ENCODE measurements around the gene HADH. TPM values are rescaled to one million over a fixed set of nuclear protein-coding genes. Genes with fewer than 3 reads are reported as not detected.
A peak's percentile ranks its signal among the peaks of the same experiment; 100 is the strongest.

The HADH gene
- total and polyA plus RNA-seq, 11 donors, result 60.6 to 382 (median 199) TPM

DNA sequence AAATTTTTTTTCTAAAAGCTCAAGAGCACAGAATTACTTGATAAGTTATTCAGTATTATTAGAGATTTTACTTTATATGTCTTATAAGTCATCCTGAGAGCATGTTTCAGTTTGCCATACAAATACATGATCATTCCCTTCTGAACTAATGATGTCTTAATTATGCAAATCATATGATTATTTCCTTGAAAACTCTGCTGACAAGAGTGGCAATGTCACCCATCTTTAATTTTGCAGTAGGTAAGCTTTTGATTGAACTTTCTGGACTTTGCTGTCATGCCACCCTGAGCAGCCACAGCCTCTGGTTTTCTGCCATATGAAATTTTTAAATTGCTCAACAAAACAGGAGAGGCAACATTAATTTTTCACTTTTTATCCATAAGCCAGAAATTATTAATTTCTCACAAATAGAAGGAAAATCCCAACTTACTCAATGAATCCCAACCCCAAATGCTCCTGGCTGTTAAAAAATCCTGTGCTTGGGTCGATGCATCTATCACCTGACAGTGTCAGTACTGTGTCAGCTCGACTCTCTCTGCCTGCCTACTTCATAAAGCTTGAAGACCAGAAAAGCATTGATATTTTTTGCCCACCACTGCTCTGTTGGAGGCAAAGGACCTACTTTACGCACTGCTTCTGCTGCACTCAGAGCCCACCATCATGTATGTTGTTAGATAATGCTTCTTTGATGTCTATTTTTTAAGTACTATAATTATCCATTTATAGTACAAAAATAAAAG is 11.6 kb upstream of the HADH start:
- intact Hi-C loops (cut with DNase I), result no loop called here
- Histone ChIP-seq H3K27ac (no peak overlapping the region), H3K4me1 (peaks cover 0 to 8% (median 0%) of the 10 kb centered on the region in 12 donors), H3K4me3 (no peak overlapping the region), H3K27me3 (no peaks in the 10 kb centered on the region), H3K36me3 (no peaks in the 10 kb centered on the region), H3K9me3 (peaks cover 0 to 12% (median 4%) of the 10 kb centered on the region in 12 donors)
- 56 to 70% (median 67%) methylated on average over 3 of the region's 3 CpGs for WGBS, 4 donors
- TF ChIP-seq, protein P1, sequence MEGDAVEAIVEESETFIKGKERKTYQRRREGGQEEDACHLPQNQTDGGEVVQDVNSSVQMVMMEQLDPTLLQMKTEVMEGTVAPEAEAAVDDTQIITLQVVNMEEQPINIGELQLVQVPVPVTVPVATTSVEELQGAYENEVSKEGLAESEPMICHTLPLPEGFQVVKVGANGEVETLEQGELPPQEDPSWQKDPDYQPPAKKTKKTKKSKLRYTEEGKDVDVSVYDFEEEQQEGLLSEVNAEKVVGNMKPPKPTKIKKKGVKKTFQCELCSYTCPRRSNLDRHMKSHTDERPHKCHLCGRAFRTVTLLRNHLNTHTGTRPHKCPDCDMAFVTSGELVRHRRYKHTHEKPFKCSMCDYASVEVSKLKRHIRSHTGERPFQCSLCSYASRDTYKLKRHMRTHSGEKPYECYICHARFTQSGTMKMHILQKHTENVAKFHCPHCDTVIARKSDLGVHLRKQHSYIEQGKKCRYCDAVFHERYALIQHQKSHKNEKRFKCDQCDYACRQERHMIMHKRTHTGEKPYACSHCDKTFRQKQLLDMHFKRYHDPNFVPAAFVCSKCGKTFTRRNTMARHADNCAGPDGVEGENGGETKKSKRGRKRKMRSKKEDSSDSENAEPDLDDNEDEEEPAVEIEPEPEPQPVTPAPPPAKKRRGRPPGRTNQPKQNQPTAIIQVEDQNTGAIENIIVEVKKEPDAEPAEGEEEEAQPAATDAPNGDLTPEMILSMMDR (IDR thresholded peaks at IDR 0.05), result no peak
- no peak for TF ChIP-seq POLR2A (IDR thresholded peaks at IDR 0.05)
- peak in 2 of 4 donors; percentile 20 to 28 for ATAC-seq
- DNase-seq, result no peak

DNA sequence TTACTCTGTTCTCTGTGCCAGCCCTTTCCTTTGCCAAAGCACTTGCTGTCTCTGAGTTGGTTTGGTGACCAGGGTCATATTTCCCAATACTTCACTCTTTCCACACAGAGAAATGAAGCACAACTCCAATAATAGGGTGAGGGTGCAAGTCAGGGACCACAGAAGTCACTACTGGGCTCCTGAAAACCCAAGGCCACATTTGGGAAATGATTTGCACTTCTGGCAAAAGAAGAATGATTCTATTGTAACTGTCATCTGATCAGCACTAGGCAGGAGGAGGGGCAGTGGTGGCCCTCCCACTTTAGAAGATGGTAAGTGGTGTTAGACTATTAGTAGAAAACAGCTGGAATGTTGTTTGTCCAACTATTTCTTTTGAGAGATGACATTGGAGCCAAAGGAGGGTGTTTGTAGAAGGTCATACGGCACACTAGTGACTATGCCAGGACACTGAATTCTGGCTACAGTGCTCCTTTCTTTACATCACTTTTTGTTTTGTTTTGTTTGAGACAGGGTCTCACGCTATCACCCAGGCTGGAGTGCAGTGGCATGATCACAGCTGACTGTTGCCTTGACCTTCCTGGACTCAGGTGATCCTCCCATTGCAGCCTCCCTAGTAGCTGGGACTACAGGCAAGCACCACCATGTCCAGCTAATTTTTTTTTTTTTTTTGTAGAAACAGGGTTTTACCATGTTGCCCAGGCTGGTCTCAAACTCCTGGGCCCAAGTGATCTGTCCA is 10.8 kb upstream of the HADH start:
- intact Hi-C loops (cut with DNase I), result no loop called here
- peak in 2 of 4 donors; percentile 24 to 28 for ATAC-seq
- WGBS, 4 donors, result 76 to 84% (median 80%) methylated on average over 2 of the region's 2 CpGs
- DNase-seq, result no peak
- no peak overlapping the region for H3K4me3 ChIP-seq
- TF ChIP-seq, protein P1 (IDR thresholded peaks at IDR 0.05), result no peak
- no peak for TF ChIP-seq POLR2A (IDR thresholded peaks at IDR 0.05)
- H3K4me1 ChIP-seq, result peaks cover 0 to 8% (median 0%) of the 10 kb centered on the region in 12 donors
- H3K27ac ChIP-seq, result no peak overlapping the region
- H3K27me3 ChIP-seq, result no peaks in the 10 kb centered on the region
- no peaks in the 10 kb centered on the region for H3K36me3 ChIP-seq
- peaks cover 0 to 12% (median 4%) of the 10 kb centered on the region in 12 donors for H3K9me3 ChIP-seq

DNA sequence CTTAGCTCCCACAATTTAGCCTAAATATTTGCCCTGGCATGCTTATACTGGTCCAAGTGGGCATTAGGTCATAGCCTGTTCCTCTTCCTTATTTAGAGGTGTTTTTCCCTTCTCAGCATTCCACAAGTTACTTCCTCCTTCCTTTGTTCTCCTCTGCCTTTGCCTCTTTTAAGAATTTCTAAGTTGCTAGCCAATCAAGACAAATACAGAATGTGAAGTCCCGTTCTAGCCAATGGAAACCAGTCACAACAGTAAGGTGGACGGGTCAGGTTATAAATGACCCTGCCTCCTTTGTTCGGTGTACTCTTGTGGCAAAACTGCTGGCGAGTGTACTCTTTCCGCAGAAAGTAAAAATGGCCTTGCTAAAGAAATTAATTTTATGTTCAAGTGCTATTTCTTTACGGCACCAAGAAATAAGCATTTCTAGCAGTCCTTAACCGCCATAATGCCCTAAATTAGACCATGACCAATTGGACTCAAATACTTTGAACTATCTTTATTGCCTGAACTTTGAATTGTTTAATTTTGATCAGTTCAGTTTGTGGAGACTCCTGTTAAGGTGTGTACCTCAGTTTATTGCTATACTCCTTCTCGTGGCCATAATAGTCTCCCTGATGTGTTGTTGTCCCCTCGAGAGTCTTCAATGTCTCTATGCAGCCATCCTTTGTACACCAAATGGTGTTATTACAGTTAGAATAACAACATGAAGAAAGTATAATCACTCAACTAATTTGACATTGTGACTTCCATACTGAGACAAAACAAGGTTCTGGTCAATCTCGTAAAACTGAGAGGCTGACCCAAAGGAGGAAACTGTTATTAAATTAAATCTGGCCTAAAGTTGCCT is 1.6 kb upstream of the HADH start:
- 86 to 90% (median 87%) methylated on average over 10 of the region's 10 CpGs for WGBS, 4 donors
- Histone ChIP-seq H3K27me3 (no peaks in the 10 kb centered on the region), H3K4me1 (peaks cover 0 to 41% (median 21%) of the 10 kb centered on the region in 12 donors), H3K4me3 (peak overlapping the region in 6 of 12 donors; percentile 84 to 92 (median 88)), H3K27ac (peak overlapping the region in 11 of 12 donors; percentile 77 to 97 (median 94)), H3K36me3 (no peaks in the 10 kb centered on the region), H3K9me3 (no peaks in the 10 kb centered on the region)
- DNase-seq, result no peak
- intact Hi-C loops (cut with DNase I), result loop anchor here in 6 of 10 donors (2.0 to 10.0 kb wide), 4 partner anchors 53 to 166 kb away; partner anchors contain the start of genes CYP2U1 (in 6 of the 6) and SGMS2 (in 1 of the 6)
- TF ChIP-seq POLR2A (IDR thresholded peaks at IDR 0.05), result no peak
- ATAC-seq, result no peak

DNA sequence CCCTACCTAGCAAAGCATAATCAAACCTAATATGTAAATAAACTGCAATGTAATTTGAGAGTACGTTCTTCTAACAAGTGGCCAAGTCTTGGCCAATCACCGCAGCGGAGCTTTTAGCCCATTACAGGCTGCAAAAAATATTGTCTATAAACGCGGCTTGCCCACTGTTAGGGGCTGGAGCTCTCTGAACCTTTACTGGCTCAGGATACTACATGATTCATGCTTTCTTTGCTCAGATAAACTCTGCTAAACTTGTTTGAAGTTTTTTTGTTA is 990 bp upstream of the HADH start:
- no peaks in the 10 kb centered on the region for H3K27me3 ChIP-seq
- DNase-seq (no peak), ATAC-seq (peak in 1 of 4 donors; percentile 10)
- 30 to 52% (median 42%) methylated on average over 5 of the region's 5 CpGs for WGBS, 4 donors
- TF ChIP-seq, protein P1 (IDR thresholded peaks at IDR 0.05), result no peak
- no peak for TF ChIP-seq POLR2A (IDR thresholded peaks at IDR 0.05)
- no peaks in the 10 kb centered on the region for H3K36me3 ChIP-seq
- peak overlapping the region in 10 of 12 donors; percentile 67 to 92 (median 86) for H3K4me3 ChIP-seq
- H3K4me1 ChIP-seq, result peaks cover 0 to 47% (median 26%) of the 10 kb centered on the region in 12 donors
- H3K27ac ChIP-seq, result peak overlapping the region; percentile 12 to 97 (median 94)
- intact Hi-C loops (cut with DNase I), result loop anchor here in 7 of 10 donors (1.0 to 10.0 kb wide), 5 partner anchors 54 to 166 kb away; partner anchors contain the start of genes CYP2U1 (in 7 of the 7) and SGMS2 (in 1 of the 7)
- no peaks in the 10 kb centered on the region for H3K9me3 ChIP-seq

Measured in heart left ventricle (tissue), 16 donors.